GM23248 (cell line): Measurements from ENCODE around the gene UQCRQ. TPM values are rescaled to one million over a fixed set of nuclear protein-coding genes. Genes with fewer than 3 reads are reported as not detected.

Experiments used
- DNase-seq: peaks from one replicate; pipeline ENCODE4 v3.0.0-alpha.2; 2015
- H2AFZ ChIP-seq: fragments of 200-600 bp; sonication (generic); 2 replicates; pipeline ENCODE4 v1.6.1; 2016; ENCODE audit warnings: antibody characterized with exemption
- H3F3A ChIP-seq: fragments of 200-600 bp; sonication (generic); 2 replicates; pipeline ENCODE4 v1.6.1; 2016; ENCODE audit warnings: mild to moderate bottlenecking, antibody characterized with exemption, mixed run types; ENCODE audit not compliant: insufficient read depth
- H3K27ac ChIP-seq: fragments of 200-600 bp; sonication (generic); 2 replicates; pipeline ENCODE4 v1.5.1; 2016; ENCODE audit warnings: mild to moderate bottlenecking
- H3K27me3 ChIP-seq: fragments of 200-600 bp; sonication (generic); replicated peaks from 2 replicates; pipeline ENCODE4 v1.6.1; 2016; ENCODE audit warnings: mild to moderate bottlenecking; ENCODE audit not compliant: insufficient read depth
- H3K36me3 ChIP-seq: fragments of 200-600 bp; sonication (generic); 2 replicates; pipeline ENCODE4 v1.6.1; 2016; ENCODE audit warnings: low read depth, mild to moderate bottlenecking
- H3K4me1 ChIP-seq: fragments of 200-600 bp; sonication (generic); 2 replicates; pipeline ENCODE4 v1.6.1; 2016; ENCODE audit warnings: mild to moderate bottlenecking; ENCODE audit not compliant: insufficient read depth
- H3K4me2 ChIP-seq: fragments of 200-600 bp; sonication (generic); one replicate; pipeline ENCODE4 v1.6.1; 2016; ENCODE audit warnings: mild to moderate bottlenecking; ENCODE audit not compliant: unreplicated experiment
- H3K4me3 ChIP-seq: fragments of 200-600 bp; sonication (generic); 2 replicates; pipeline ENCODE4 v1.5.1; 2016; ENCODE audit warnings: mild to moderate bottlenecking
- H3K79me2 ChIP-seq: fragments of 200-600 bp; sonication (generic); 2 replicates; pipeline ENCODE4 v1.6.1; 2016; ENCODE audit warnings: mild to moderate bottlenecking; ENCODE audit not compliant: insufficient read depth
- H3K9ac ChIP-seq: fragments of 200-600 bp; sonication (generic); 2 replicates; pipeline ENCODE4 v1.6.1; 2016; ENCODE audit warnings: mild to moderate bottlenecking
- H3K9me2 ChIP-seq: fragments of 200-600 bp; sonication (generic); 2 replicates; pipeline ENCODE4 v1.6.1; 2016; ENCODE audit warnings: mixed run types, mild to moderate bottlenecking, moderate library complexity; ENCODE audit not compliant: insufficient read depth
- H3K9me3 ChIP-seq: fragments of 200-600 bp; sonication (generic); one replicate; pipeline ENCODE4 v1.6.1; 2017; ENCODE audit warnings: low read depth
- H4K20me1 ChIP-seq: fragments of 200-600 bp; sonication (generic); 2 replicates; pipeline ENCODE4 v1.6.0; 2016; ENCODE audit not compliant: insufficient read depth
- EZH2 ChIP-seq: fragments of 200-600 bp; sonication (generic); IDR thresholded peaks from 2 replicates; pipeline ENCODE4 v1.6.1; 2018; ENCODE audit warnings: antibody characterized with exemption, mild to moderate bottlenecking; ENCODE audit not compliant: insufficient read depth, poor library complexity, severe bottlenecking
- EZH2phosphoT487 ChIP-seq: fragments of 200-600 bp; sonication (generic); IDR thresholded peaks from 2 replicates; pipeline ENCODE4 v1.6.1; 2018; ENCODE audit warnings: antibody characterized with exemption, moderate library complexity, mild to moderate bottlenecking, low read depth; ENCODE audit not compliant: insufficient read depth
- WGBS, 2 experiments: methylation state at CpG; one replicate each; pipeline ENCODE4 v1.1.6; 2015 to 2017; ENCODE audit warnings: low lambda C conversion rate in 2 of 2, low coverage in 1 of 2; ENCODE audit errors: missing lambda C conversion rate in 2 of 2; 5-methylcytosine and 5-hydroxymethylcytosine counted together
- in situ Hi-C: fragments of 300-500 bp; cut with MboI; formaldehyde crosslinking; loops from 2 replicates; pipeline ENCODE4 v1.15.0; 2020
- polyA plus RNA-seq: library from polyadenylated mRNA; unstranded; fragments of >200 nt; fragmentation: Nextera tagmentation; extraction: Ambion mirVana; gene quantifications from 2 replicates; pipeline ENCODE4 v1.2.1, GENCODE V29; 2016
- total RNA-seq: library from RNA; depleted of rRNA; stranded (reverse); fragments of >200 nt; shearing (Covaris generic); gene quantifications from 2 replicates; pipeline ENCODE4 v1.2.3, GENCODE V29; 2014

Gene UQCRQ
- total and polyA plus RNA-seq, 2 experiments from 2014 or later, result 138 to 1,006 TPM

GRCh38 chr5:132877938-132878337, 11.5 kb downstream of the UQCRQ start:
- Histone ChIP-seq H3K79me2 (peaks cover 65% of the 10 kb centered on the region), H3K4me3 (no peak overlapping the region), H3K9ac (no peak overlapping the region), H3K27ac (peak overlapping the region; percentile 23; the same call in 1 of the 2 replicates), H3K9me3 (no peaks in the 10 kb centered on the region), H3K4me2 (no peak overlapping the region), H3K27me3 (no peaks in the 10 kb centered on the region), H3K4me1 (peaks cover 18% of the 10 kb centered on the region), H2AFZ (no peak overlapping the region), H4K20me1 (no peaks in the 10 kb centered on the region), H3F3A (peaks cover 56% of the 10 kb centered on the region), H3K9me2 (no peaks in the 10 kb centered on the region), H3K36me3 (peaks cover 59% of the 10 kb centered on the region)
- WGBS, 2 experiments, result 86 to 91% methylated on average over 3 of the region's 3 CpGs
- TF ChIP-seq EZH2, result no peak
- TF ChIP-seq EZH2phosphoT487, result no peak
- peak; percentile 45 for DNase-seq
- in situ Hi-C loops, result no loop called here

GRCh38 chr5:132883261-132883834, 16.9 kb downstream of the UQCRQ start:
- in situ Hi-C loops, result no loop called here
- Histone ChIP-seq H3K27me3 (no peaks in the 10 kb centered on the region), H3K9me2 (no peaks in the 10 kb centered on the region), H3K9ac (no peak overlapping the region), H3K4me2 (no peak overlapping the region), H3K9me3 (no peaks in the 10 kb centered on the region), H3K27ac (0 out of 2 replicates have a peak overlapping the region, but pooled peaks have one; percentile 13), H3K36me3 (peaks cover 83% of the 10 kb centered on the region), H3K4me3 (no peak overlapping the region), H4K20me1 (no peaks in the 10 kb centered on the region), H3F3A (peaks cover 67% of the 10 kb centered on the region), H3K79me2 (peaks cover 49% of the 10 kb centered on the region), H2AFZ (no peak overlapping the region), H3K4me1 (no peaks in the 10 kb centered on the region)
- 30 to 34% methylated on average over 2 of the region's 2 CpGs for WGBS, 2 experiments
- peak; percentile 89 for DNase-seq
- TF ChIP-seq EZH2phosphoT487 (no peak), EZH2 (no peak)

GRCh38 chr5:132884548-132884947, 18.1 kb downstream of the UQCRQ start:
- Histone ChIP-seq H3K4me1 (no peaks in the 10 kb centered on the region), H3K27me3 (no peaks in the 10 kb centered on the region), H4K20me1 (no peaks in the 10 kb centered on the region), H3K79me2 (peaks cover 49% of the 10 kb centered on the region), H2AFZ (no peak overlapping the region), H3K27ac (0 out of 2 replicates have a peak overlapping the region, but pooled peaks have one; percentile 13), H3K4me2 (no peak overlapping the region), H3K4me3 (no peak overlapping the region), H3K36me3 (peaks cover 83% of the 10 kb centered on the region), H3F3A (peaks cover 62% of the 10 kb centered on the region), H3K9me2 (no peaks in the 10 kb centered on the region), H3K9ac (no peak overlapping the region), H3K9me3 (no peaks in the 10 kb centered on the region)
- no peak for DNase-seq
- TF ChIP-seq EZH2, result no peak
- TF ChIP-seq EZH2phosphoT487, result no peak
- in situ Hi-C loops, result no loop called here
- 64 to 68% methylated on average over 2 of the region's 2 CpGs for WGBS, 2 experiments

- H3K4me2 ChIP-seq, result no peak overlapping the region
- H3F3A ChIP-seq, result peaks cover 55% of the 10 kb centered on the region
- peaks cover 46% of the 10 kb centered on the region for H3K79me2 ChIP-seq
- H3K27ac ChIP-seq, result no peak overlapping the region
- peaks cover 80% of the 10 kb centered on the region for H3K36me3 ChIP-seq
- no peaks in the 10 kb centered on the region for H4K20me1 ChIP-seq
- WGBS, 2 experiments, result 94 to 98% methylated on average over 11 of the region's 11 CpGs
- no peak overlapping the region for H2AFZ ChIP-seq
- H3K9ac ChIP-seq, result no peak overlapping the region
- DNase-seq, result no peak
- no peaks in the 10 kb centered on the region for H3K4me1 ChIP-seq
- H3K9me3 ChIP-seq, result no peaks in the 10 kb centered on the region
- in situ Hi-C loops, result no loop called here
- H3K4me3 ChIP-seq, result no peak overlapping the region
- H3K27me3 ChIP-seq, result no peaks in the 10 kb centered on the region
- H3K9me2 ChIP-seq, result no peaks in the 10 kb centered on the region
- TF ChIP-seq EZH2 (no peak), EZH2phosphoT487 (no peak)
Measured at GRCh38 chr5:132886064-132886823, 19.8 kb downstream of the UQCRQ start.
